Upper lobe of left lung (tissue), 6 donors: ENCODE measurements around the gene ANKMY1. TPM values are rescaled to one million over a fixed set of nuclear protein-coding genes. Genes with fewer than 3 reads are reported as not detected.
"Not testable (repeated sequence)": the region's sequence is repeated elsewhere in the genome, so short reads cannot be mapped to it uniquely, and the experiment has no call there.

Experiments used
- ATAC-seq, 2 donors: fragments of 200-7000 bp; cut with Tn5 transposase; one replicate each; pipeline ENCODE4 v1.9.1; 2022; ENCODE audit warnings: mild to moderate bottlenecking in 2 of 2, moderate library complexity in 2 of 2; ENCODE audit not compliant: low FRiP score in 2 of 2
- DNase-seq, 2 donors: peaks; one replicate each; pipeline ENCODE4 v3.0.0-alpha.2; 2019 to 2020
- H3K27ac ChIP-seq, 4 donors: fragments of 200-600 bp; sonication (generic); one replicate each; pipeline ENCODE4 v1.5.1; 2016 to 2019
- H3K27me3 ChIP-seq, 4 donors: fragments of 200-600 bp; sonication (generic); one replicate each; pipeline ENCODE4 v1.5.1; 2017 to 2019
- H3K36me3 ChIP-seq, 4 donors: fragments of 200-600 bp; sonication (generic); one replicate each; pipeline ENCODE4 v1.5.1; 2016 to 2019
- H3K4me1 ChIP-seq, 4 donors: fragments of 200-600 bp; sonication (generic); one replicate each; pipeline ENCODE4 v1.5.1; 2018 to 2019
- H3K4me3 ChIP-seq, 4 donors: fragments of 200-600 bp; sonication (generic); one replicate each; pipeline ENCODE4 v1.5.1; 2017 to 2019; ENCODE audit warnings: mild to moderate bottlenecking in 2 of 4, moderate library complexity in 1 of 4
- H3K9me3 ChIP-seq, 4 donors: fragments of 200-600 bp; sonication (generic); one replicate each; pipeline ENCODE4 v1.5.1; 2018 to 2019
- EP300 ChIP-seq, 4 donors: sonication (generic); formaldehyde crosslinking; IDR thresholded peaks; one replicate each; pipeline ENCODE4 v1.5.1; 2017; ENCODE audit warnings: antibody characterized with exemption in 4 of 4, control low read depth in 2 of 4
- POLR2A ChIP-seq, 4 donors: fragments of 450-650 bp; IDR thresholded peaks; one replicate each; pipeline ENCODE4 v1.5.1; 2016 to 2017; ENCODE audit warnings: antibody characterized with exemption in 4 of 4, mild to moderate bottlenecking in 2 of 4
- POLR2AphosphoS5 ChIP-seq, 2 donors: sonication (generic); formaldehyde crosslinking; IDR thresholded peaks; one replicate each; pipeline ENCODE4 v1.5.1; 2017; ENCODE audit warnings: antibody characterized with exemption in 2 of 2
- WGBS, 2 donors: methylation state at CpG; one replicate each; pipeline ENCODE4 v1.1.5; 2017 to 2018; 5-methylcytosine and 5-hydroxymethylcytosine counted together
- total RNA-seq, 6 donors: library from RNA; depleted of rRNA in 4 of 6; stranded (reverse); fragments of >200 nt in 4 of 6; gene quantifications; one replicate each; pipeline versions ENCODE4 v1.1.0 to v1.2.1, GENCODE V29; 2016 to 2021
- TF ChIP-seq, protein P1 (sequence below), 6 experiments: fragments of 450-650 bp in 4 of 6; fragments of 200-600 bp in 2 of 6; sonication (generic) in 2 of 6; IDR thresholded peaks; one replicate each; pipeline ENCODE4 v1.5.1; 2016 to 2019; ENCODE audit warnings: antibody characterized with exemption in 6 of 6
- donor health status: DM: no; HTN: no; CAD: no; lungs with moderate emphysema.
- donor health status: DM: no; HTN: yes; CAD: no; lungs with severe emphysema.

The ANKMY1 gene
- total RNA-seq, 6 donors from 2014 or later = 23.7 to 97.4 (median 26.9) TPM

DNA sequence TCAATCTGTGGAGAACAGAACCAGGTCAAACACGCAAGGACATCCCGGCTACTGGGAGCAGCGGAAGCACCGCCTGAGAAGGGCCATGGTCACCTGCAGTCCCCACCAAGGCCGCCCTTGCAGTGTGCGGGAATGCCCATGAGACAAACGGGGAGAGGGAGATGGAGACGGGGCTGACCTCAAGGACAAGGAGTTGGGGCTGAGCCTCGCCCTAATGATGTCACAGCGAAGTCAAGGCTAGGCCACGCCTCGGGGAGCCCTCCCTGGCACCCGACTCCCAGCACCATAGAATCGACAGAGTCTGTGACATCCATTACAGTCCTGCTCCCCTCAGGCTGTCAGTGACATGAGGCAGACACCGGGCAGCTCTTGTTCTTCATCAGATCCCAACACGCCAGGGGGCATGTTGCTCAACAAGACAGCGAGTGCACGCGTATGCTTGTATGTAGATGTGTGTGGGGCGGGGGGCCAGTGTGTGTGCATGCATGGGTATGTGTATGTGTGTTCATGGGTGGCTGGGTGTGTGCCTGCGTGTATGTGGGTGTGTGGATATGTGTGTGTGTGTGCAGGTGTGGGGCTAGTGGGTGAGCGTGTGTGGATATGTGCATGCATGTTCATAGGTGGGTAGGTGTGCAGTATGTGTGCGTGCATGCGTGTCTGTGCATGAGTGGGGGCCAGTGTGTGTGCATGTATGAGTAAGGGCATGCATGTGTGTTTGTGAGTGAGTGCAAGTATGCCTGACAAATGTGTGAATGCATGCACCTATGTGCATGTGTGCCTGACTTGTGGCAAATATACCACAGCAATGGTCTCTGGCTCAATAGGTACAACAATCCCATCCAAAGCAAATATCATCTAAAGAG, 57.0 kb downstream of the ANKMY1 start:
- Histone ChIP-seq H3K4me3 (no peak overlapping the region), H3K36me3 (peaks cover 0 to 35% (median 19%) of the 10 kb centered on the region in 4 donors), H3K27me3 (no peaks in the 10 kb centered on the region), H3K27ac (no peak overlapping the region), H3K4me1 (no peaks in the 10 kb centered on the region), H3K9me3 (no peaks in the 10 kb centered on the region)
- ATAC-seq (peak in 1 of 2 donors; percentile 7), DNase-seq (peak in 1 of 2 donors; percentile 20)
- WGBS, 2 donors = 97 to 98% methylated on average over 22 to 24 of the region's 24 CpGs
- TF ChIP-seq POLR2AphosphoS5 (IDR thresholded peaks at IDR 0.05) = no peak
- TF ChIP-seq POLR2A (IDR thresholded peaks at IDR 0.05) = no peak
- no peak for TF ChIP-seq EP300 (IDR thresholded peaks at IDR 0.05)
- TF ChIP-seq, protein P1, sequence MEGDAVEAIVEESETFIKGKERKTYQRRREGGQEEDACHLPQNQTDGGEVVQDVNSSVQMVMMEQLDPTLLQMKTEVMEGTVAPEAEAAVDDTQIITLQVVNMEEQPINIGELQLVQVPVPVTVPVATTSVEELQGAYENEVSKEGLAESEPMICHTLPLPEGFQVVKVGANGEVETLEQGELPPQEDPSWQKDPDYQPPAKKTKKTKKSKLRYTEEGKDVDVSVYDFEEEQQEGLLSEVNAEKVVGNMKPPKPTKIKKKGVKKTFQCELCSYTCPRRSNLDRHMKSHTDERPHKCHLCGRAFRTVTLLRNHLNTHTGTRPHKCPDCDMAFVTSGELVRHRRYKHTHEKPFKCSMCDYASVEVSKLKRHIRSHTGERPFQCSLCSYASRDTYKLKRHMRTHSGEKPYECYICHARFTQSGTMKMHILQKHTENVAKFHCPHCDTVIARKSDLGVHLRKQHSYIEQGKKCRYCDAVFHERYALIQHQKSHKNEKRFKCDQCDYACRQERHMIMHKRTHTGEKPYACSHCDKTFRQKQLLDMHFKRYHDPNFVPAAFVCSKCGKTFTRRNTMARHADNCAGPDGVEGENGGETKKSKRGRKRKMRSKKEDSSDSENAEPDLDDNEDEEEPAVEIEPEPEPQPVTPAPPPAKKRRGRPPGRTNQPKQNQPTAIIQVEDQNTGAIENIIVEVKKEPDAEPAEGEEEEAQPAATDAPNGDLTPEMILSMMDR (IDR thresholded peaks at IDR 0.05) = no peak

DNA sequence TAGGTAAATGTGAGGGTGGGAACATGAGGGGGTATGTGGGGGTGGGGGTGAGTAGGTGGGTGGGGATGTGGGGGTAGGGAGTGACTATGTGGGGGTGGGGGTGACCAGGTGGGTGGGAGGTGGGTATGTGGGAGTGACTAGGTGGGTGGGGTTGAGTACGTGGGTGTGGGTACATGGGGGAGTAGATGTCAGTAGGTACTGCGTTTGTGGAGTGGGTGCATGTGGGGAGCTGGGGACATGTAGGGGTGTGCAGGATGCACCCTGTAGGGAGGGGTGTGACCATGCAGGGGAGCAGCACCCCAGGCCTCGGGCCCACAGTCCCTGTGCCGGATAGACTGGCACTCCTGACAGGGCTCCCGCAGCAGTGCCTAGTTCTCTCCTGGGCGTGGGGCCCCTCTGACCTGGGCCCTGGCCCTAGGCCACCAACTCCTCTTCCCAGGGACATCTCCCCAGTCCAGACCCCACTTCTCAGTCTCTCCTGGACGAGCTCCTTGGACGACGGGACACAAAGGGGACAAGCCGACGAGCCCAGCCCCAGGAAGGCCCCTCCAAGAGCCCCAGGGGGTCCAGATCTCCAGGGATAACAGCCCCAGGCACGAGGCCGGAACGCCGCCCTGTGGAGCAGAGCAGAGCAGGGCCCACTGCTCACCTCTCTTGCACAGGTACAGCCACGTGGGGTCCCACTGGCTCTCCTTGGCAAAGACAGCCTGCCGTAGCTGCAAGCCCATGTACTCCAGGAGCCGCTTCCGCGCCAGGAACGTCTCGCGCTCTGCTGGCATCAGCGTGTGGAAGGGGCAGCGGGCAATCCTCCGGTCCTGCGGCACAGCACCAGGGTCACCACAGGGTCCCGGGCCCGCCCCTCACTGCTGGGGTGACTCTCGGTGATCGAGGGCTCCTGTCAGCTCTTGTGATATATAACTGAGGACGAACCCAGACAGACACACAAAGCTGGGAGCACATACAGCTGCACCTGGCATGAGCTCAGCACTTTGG, 58.2 kb downstream of the ANKMY1 start:
- DNase-seq = peak in 1 of 2 donors; percentile 10

DNA sequence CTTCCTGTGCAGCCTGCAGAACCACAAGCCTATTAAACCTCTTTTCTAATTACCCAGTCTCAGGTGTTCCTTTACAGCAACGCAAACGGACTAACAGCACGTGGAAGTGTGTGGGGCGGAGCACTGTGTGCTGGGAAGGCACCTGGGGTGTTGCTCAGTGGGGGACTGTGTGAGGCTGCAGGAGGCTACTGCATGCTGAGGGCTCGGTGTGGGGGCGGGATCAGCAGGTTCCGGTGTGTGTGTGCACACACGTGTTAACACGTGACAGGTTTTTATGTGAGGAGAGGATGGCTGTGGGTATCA, 58.9 kb downstream of the ANKMY1 start:
- no peak for DNase-seq

More for the DNA sequence above, 58.2 kb downstream of the ANKMY1 start:
- TF ChIP-seq EP300 (IDR thresholded peaks at IDR 0.05) = no peak
- TF ChIP-seq, protein P1 (IDR thresholded peaks at IDR 0.05) = no peak
- no peak for TF ChIP-seq POLR2AphosphoS5 (IDR thresholded peaks at IDR 0.05)
- no peak for TF ChIP-seq POLR2A (IDR thresholded peaks at IDR 0.05)
- Histone ChIP-seq H3K27ac (no peak overlapping the region), H3K27me3 (no peaks in the 10 kb centered on the region), H3K36me3 (peaks cover 0 to 35% (median 19%) of the 10 kb centered on the region in 4 donors), H3K4me1 (no peaks in the 10 kb centered on the region), H3K9me3 (no peaks in the 10 kb centered on the region), H3K4me3 (no peak overlapping the region)
- ATAC-seq = peak in 1 of 2 donors; percentile 30
- WGBS, 2 donors = 94 to 95% methylated on average over 12 to 27 of the region's 32 CpGs

DNA sequence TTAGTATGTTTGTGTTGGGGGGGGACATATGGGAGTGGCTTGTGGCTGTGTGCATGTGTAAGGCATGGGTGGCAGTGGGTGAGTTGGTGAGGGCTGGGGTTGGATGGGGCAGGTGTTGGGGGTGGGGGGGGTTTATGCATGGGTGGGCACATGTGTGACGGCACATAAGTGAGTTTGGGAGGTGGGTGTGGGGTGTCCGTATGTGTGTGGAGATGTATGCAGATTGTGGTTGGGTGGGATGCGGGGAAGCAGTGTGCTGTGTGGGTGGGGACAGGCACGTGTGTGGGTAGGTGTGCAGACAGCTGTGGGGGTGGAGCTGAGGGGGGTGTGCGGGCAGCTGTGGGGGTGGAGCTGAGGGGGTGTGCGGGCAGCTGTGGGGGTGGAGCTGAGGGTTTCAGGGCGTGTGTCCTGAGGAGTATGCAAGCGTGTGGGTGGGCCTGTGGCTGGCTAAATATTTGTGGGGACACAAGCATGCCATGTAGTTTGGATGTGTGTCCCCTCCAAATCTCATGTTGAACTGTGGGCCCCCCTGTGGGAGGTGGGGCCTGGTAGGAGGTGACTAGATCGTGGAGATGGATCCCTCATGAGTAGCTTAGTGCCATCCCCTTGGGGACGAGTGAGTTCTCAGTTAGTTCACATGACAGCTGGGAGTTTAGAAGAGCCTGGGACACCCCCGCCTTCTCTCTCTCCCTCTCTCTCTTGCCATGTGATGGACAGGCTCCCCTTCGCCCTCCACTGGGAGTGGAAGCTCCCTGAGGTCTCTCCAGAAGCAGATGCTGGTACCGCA, 59.4 kb downstream of the ANKMY1 start:
- no peak overlapping the region for H3K4me3 ChIP-seq
- H3K36me3 ChIP-seq = peaks cover 0 to 39% (median 16%) of the 10 kb centered on the region in 4 donors
- H3K27ac ChIP-seq = no peak overlapping the region
- ATAC-seq = no peak
- WGBS, 2 donors = 89% methylated on average over 12 to 13 of the region's 13 CpGs
- no peaks in the 10 kb centered on the region for H3K9me3 ChIP-seq
- no peaks in the 10 kb centered on the region for H3K27me3 ChIP-seq
- H3K4me1 ChIP-seq = no peaks in the 10 kb centered on the region
- no peak for TF ChIP-seq POLR2A (IDR thresholded peaks at IDR 0.05)
- TF ChIP-seq, protein P1 (IDR thresholded peaks at IDR 0.05) = no peak
- no peak for TF ChIP-seq POLR2AphosphoS5 (IDR thresholded peaks at IDR 0.05)
- no peak for TF ChIP-seq EP300 (IDR thresholded peaks at IDR 0.05)
- no peak for DNase-seq

More for the DNA sequence above, 58.9 kb downstream of the ANKMY1 start:
- ATAC-seq = no peak
- no peaks in the 10 kb centered on the region for H3K4me1 ChIP-seq
- H3K36me3 ChIP-seq = peaks cover 0 to 35% (median 18%) of the 10 kb centered on the region in 4 donors
- 90 to 96% methylated on average over 9 of the region's 9 CpGs for WGBS, 2 donors
- H3K4me3 ChIP-seq = no peak overlapping the region
- no peaks in the 10 kb centered on the region for H3K27me3 ChIP-seq
- H3K27ac ChIP-seq = no peak overlapping the region
- TF ChIP-seq POLR2A (IDR thresholded peaks at IDR 0.05) = no peak
- no peaks in the 10 kb centered on the region for H3K9me3 ChIP-seq

DNA sequence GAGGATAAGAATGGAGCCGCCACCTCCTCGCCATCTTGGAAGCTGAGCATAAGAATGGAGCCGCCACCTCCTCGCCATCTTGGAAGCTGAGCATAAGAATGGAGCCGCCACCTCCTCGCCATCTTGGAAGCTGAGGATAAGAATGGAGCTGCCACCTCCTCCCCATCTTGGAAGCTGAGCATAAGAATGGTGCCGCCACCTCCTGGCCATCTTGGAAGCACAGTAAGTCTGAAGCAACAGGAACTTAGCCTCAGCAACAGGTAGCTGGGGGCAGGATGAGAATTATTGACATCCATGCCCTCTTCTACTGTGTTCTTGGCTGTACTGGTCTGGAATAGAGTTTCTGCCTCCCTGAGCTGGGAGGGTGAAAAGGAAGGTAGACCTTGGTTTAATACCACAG, 60.7 kb downstream of the ANKMY1 start:
- H3K4me3 ChIP-seq, ATAC-seq, DNase-seq, H3K9me3 ChIP-seq, H3K27me3 ChIP-seq, H3K27ac ChIP-seq, H3K4me1 ChIP-seq: not testable (repeated sequence)
- 95% methylated on average over 4 to 7 of the region's 7 CpGs for WGBS, 2 donors
- peaks cover 0 to 39% (median 16%) of the 10 kb centered on the region in 4 donors for H3K36me3 ChIP-seq
